NCI-H128 (cell line): ENCODE results near the gene DCST2.
"Not testable (repeated sequence)": the region's sequence is repeated elsewhere in the genome, so short reads cannot be mapped to it uniquely, and the experiment has no call there.

Experiments
- DNase-seq: peaks from one replicate; lab custom pipeline; 2025; ENCODE audit not compliant: unreplicated experiment; lab: John Stamatoyannopoulos, UW

Gene DCST2

DNA sequence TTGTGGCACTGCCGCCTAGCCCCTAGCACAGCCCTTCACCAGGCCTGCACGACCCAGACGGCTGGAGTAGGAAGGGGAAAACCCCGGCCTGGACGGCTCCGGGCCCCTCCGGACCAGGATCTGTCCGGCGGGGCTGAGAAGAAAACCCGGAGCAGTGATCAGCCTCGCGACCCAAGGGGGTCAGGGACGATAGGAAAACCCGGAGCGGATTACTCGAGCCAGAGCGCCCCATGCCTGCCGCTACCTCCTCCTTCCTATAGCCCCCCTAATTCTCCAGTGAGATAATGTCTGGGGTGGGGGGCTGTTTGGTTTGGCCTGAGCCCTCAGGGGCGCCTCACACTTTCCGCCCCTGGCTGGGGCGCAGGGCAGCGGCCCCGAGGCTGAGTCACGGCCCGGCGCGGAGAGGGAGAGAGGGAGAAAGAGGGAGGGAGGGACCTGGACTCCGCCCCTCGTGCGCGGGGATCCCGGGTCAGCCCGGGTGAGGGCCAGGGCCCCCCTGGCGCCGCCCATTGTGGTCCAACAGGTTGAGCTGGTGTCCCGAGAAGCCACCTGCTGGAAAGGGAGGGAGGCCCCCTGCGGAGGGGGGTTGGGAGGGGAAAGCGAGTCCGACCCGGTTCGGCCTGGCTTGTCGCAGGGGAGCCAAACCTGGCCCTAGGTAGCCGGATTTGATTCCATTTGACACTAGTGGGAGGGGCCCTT lies 32.7 kb downstream of the DCST2 start:
- peak; percentile 88 for DNase-seq

DNA sequence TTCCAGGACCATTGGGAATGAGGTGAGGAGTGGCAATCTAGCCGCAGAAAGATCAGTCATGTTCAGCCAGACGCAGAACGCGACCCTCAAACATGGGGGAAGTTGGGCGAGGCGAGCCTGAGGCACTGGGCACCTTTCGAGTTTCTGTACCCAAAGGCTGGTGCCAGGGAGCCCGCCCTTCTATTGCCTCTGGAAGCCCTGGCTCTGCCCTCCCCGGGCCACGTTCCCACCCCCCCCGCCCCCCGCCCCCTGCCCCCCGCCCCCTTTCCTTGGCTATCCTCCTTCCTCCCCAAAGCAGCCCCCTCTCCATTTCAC lies 33.2 kb downstream of the DCST2 start:
- no peak for DNase-seq

DNA sequence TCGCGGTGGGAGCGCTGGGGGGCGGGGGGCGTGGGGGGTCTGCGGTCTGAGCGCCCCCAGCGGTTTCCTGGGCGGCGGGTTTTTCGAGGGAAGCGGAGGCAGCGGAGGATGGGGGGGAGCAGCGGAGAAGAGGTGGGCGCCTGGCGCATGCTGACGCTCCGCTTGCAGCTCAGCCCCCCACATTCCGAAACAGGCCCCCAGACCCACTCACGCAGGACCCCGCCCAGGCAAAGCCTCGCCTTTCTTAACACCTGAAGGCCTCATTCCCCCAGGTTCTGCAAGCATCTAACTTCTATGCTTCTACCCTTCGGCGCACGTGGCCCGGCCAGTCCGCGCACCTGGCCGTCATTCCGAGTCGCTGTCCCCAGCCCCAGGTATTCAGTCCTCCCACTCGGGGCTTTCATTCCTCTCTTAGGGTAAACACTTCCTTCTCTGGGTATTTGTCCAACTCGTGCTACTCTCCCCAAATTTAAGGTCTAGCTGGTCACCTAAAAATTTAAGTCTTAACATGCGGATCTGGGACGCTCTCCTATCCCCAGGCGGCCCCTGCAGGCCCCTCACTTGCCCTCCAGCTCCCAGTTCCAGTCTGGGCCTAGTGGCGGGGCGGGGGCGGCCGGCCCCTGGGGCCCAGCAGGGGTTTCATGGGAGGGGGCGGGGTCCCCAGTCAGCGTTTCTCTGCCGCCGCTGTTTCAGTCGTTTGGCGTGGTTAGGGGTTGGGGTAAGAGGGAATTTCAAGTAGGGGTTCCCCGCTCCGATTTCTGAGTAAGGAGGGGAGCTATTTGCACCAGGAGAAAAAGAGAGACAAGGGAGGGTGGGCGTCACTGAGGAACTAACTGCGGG lies 33.8 kb downstream of the DCST2 start:
- no peak for DNase-seq

DNA sequence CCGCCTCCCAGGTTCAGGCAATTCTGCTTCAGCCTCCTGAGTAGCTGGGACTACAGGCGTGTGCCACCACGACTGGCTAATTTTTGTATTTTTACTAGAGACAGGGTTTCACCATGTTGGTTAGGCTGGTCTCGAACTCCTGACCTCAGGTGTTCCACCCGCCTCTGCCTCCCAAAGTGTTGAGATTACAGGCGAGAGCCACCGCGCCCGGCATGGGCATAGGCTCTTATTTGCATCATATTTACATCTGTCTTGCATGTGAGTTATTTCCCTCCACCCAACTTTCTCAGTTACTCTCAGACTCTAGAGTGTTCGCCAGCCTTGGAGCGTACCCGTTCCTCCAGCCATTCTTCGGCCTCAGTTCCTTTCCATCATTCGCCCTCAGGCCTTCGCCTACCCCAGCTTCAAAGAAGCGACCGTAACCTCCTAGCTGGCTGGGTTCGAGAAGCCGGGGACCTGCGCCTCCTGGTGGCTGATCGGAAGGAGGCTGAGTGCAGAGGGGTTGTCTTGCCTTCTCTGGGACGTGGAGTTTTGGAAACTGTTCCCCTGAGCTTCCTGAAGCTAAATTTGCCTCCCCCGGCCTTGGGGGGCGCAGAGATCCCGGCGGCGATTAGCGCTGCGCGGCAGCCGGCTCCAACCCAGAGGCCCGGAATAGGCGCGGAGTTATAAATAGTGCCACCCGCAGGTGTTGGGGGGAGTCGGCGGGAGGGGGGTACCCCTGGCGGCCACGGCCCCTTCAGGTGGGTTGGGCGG lies 34.6 kb downstream of the DCST2 start:
- DNase-seq: no peak

DNA sequence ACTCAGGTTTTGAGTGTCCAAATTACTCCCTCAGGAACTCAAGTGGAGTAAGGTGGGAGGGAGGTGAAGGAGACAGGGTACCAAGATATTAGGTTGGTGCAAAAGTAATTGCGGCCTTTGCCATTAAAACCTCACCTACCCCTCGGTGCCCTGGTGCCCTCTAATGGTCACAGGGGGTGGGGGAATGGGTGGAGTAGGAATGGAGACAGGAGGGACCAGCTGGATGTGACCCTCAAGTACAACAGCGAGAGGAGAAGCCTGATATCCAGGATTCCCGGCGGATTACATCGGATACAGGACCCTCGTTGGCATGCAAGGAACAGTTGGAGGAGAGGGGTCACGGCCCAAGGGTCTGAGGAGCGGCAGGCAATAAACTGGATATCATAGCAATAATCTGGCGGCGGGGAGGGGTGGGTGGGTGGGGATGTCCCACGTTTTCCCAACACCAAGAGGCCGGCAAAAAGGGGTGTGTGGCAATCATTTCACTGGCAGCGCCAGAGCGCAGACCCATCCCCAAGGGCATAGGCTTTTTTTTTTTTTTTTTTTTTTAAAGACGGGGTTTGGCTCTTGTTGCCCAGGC lies 35.3 kb downstream of the DCST2 start:
- DNase-seq: no peak

DNA sequence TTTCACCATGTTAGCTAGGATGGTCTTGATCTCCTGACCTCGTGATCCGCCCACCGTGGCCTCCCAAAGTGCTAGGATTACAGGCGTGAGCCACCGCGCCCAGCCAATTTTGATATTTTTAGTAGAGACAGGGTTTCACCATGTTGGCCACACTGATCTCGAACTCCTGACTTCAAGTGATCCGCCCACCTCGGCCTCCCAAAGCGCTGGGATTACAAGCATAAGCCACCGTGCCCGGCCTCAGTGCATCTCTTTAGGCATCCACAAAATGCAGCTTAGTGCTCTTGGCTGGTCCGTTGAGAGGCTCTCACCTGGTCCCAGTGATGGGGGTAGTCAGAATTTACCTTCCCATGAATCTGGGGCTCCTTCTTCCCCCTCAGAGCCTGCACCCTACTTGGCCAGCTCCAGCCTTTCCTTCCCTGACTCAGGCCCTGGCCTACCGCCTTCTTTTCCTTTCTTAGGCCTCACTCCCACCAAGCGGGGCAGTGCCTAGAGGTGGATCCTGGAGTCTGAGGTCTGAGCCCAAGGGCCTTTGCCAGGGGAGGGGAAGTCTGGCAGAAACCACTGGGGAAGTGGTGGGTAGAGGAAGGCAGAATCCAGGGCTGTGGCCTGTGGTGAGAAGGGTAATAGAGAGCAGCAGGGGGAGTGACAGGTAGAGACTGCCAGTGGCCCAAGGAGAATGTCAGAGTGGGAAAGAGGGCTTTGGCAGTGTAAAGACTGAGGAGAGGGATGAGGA lies 36.4 kb downstream of the DCST2 start:
- DNase-seq: no peak

DNA sequence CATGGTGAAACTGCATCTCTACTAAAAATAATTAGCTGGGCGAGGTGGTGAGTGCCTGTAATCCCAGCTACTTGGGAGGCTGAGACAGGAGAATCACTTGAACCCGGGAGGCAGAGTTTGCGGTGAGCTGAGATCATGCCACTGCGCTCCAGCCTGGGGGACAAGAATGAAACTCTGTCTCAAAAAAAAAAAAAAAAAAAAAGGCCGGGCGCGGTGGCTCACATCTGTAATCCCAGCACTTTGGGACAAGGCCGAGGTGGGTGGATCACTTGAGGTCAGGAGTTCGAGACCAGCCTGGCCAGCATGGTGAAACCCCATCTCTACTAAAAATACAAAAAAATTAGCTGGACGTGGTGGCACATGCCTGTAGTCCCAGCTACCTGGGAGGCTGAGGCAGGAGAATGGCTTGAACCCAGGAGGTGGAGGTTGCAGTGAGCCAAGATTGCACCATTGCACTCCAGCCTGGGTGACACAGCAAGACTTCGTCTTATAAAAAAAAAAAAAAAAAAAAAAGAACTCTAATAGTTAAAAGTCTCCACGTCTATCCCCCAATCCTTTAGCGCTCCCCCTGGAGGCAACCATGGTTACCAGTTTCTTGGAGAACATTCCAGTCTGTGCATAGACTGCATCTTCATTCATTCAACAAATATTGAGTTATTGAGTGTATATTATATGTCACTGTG lies 38.1 kb downstream of the DCST2 start:
- not testable (repeated sequence) for DNase-seq

DNA sequence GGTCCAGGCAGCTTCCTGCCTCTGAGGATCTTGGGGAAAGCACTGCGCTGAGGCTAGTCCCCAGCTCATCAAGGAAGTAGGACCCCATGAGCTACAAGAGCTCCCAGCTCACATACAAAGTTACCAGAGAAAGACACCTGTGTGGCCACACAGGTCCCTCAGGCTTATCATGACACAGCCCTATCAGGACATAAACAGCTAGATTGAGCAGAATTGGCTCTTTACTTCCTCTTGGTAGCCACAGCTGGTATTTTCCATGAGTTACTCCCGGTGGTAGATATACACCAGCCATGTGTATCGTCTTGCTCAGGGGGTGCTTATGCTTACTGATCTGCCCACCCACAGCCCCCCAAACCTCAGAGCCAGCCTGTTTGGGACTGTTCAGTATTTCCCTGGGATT lies 39.0 kb downstream of the DCST2 start:
- no peak for DNase-seq

DNA sequence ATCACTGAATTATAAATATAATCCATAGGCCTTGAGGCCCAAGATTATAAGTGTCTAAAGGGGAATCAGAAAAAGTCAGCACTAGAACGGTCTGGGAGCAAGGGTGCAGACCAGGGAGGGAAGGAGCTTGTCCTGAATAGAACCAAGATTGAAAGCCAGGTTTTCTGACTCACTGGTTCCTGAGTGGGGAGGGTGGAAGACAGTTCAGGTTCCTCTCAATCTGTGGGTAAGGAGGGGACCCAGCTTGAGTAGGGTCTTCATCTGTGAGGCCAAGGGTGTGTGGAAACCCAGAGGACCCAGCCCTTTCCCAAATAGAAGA lies 39.4 kb downstream of the DCST2 start:
- no peak for DNase-seq

DNA sequence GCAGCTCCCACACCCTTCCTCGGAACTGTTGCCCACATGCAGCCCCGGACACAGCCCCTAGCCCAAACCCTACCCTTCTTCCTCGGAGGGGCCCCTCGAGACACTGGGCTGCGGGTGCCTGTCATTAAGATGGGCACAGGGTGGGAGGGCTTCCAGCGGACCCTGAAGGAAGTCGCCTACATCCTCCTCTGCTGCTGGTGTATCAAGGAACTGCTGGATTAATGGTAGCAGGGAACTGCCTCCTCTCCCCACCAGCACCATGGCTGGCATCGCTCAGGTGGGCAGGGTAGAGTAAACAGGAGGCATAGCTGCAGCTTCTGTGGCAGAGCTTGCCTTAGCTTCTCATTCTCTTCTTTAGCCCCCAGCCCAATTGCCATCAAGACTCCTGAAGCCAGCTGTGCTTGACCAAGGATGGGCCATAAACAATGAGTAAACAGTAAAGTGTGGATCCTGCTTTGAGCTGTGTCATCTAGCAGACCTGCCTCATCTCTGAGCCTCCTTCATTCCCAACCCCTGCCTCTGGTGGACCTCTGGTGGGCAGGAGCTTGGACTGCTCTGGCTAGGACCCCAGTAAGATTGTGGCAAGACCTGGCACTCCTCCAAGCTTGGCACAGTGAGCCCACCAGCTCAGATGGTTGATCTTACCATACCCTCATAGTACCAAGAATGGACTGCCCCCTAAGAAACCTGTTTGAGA lies 39.9 kb downstream of the DCST2 start, which contains the start of gene LENEP:
TSS of gene LENEP (plus strand) at position 15 of the 697 bp plus-strand sequence. CDS start at position 37, 22 bp downstream.
- DNase-seq: no peak

DNA sequence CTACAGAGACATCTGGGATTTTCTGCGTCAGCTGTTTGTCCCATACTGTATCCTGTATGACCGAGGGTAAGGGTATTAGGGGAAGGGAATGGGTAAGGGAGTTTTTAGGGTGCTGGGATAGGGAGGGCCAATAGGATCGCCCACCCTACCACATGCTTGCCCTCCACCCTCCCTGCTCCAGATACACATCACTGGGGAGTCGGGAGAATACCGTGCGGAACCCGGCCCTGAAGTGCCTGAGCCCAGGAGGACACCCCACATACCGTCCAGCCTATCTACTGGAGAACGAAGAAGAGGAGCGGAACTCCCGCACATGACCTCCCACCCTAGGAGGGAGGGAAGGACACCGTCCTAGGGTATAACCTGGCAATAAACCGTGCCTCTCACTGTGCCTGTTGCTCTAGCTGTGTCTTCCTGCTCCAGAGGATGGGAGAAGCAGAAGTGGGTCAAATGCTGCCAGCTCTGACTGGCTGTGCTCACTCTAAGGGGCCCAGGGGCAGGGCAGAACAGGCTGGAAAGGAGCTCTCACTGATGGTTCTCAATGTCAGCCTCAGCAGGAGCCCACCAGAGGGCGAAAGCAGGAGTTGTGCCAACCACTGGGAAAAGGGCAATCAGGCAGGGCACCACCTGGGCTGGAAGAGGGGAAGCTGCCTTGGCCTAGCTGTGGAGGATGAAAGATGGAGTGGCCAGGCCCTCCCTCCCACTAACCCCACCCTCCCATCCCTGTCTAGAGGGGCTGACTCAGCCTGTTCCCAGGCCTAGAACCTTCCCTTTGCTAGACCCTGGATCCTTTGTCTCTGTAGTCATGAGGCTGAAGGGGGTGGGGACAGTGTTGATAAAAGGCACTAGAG lies 40.6 kb downstream of the DCST2 start:
- no peak for DNase-seq

DNA sequence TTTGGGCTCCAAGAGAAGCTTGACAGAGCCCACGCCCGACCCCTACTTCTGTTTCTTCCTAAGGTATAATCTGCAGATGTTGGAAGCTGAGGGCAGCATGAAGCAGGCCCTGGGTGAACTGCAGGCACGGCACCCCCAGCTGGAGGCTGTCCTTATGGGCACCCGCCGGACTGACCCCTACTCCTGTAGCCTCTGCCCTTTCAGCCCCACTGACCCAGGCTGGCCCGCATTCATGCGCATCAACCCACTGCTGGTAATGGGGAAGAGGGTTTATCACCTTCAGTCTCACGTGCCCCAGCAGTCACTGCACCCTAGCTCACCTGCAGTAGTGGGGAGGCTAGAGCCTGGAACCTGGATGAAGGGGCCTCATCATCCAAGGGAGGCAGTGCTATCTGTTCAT lies 43.3 kb downstream of the DCST2 start:
- DNase-seq: no peak

DNA sequence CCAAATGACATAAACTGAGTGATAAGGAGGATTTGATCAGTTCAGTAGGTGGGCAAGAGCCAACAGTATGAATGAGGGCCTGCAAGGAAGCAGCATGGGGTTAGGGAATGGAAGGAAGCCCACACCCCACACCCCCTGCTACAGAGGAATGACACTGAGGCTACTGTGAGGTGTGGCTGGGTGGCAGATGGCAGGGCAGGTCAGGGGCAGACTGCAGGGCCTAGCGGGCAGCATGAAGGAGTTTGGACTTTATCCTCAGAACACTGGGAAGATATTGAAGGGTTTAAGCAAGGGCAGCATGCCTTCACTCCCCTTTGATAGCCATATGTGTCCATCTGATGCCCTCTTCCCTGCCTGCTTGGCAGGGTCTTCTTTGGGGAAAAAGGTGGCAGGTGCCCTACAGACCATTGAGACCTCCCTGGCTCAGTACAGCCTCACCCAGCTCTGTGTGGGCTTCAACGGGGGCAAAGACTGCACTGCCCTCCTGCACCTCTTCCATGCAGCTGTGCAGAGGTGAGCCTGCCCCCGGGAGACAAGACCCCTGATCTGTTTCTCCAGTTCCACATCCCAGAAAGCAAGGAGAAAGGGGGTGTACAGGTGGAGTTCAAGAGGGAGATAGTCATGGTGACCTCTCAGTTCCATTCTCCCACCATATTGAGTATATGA lies 44.3 kb downstream of the DCST2 start:
- DNase-seq: no peak

DNA sequence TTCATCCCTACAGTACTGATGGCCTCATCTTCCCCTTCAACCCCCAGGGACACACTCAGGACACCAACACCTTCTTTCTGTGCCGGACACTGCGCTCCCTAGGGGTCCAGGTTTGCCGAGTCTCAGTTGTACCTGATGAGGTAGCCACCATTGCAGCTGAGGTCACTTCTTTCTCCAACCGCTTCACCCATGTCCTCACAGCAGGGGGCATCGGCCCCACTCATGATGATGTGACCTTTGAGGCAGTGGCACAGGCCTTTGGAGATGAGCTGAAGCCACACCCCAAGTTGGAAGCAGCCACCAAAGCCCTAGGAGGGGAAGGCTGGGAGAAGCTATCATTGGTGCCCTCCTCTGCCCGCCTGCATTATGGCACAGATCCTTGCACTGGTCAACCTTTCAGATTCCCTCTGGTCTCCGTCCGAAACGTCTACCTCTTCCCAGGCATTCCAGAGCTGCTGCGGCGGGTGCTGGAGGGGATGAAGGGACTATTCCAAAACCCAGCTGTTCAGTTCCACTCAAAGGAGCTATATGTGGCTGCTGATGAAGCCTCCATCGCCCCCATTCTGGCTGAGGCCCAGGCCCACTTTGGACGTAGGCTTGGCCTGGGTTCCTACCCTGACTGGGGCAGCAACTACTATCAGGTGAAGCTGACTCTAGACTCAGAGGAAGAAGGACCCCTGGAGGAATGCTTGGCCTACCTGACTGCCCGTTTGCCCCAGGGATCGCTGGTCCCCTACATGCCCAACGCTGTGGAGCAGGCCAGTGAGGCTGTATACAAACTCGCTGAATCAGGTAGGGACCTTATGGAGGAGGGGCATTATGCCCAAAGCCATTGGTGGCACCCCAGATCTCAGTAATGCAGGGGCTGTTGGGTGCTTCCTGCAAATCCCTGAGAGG lies 45.3 kb downstream of the DCST2 start:
- DNase-seq: no peak

DNA sequence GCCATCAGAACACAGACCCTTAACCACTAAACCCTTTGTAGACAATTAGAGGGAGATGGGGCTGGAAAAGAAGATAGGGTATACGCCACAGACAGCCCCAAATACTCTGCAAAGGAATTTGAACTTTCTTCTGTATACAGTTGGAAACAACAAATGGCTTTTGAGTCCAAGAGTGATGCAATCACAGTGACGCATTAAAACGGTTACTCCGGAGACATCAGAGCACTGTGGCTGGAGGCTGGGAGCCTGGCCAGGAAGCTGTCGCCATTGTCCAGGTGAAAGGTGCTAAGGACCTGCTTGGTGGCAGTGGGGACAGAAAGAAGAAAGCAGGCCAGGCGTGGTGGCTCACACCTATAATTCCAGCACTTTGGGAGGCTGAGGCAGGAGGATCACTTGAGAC lies 46.3 kb downstream of the DCST2 start:
- no peak for DNase-seq

DNA sequence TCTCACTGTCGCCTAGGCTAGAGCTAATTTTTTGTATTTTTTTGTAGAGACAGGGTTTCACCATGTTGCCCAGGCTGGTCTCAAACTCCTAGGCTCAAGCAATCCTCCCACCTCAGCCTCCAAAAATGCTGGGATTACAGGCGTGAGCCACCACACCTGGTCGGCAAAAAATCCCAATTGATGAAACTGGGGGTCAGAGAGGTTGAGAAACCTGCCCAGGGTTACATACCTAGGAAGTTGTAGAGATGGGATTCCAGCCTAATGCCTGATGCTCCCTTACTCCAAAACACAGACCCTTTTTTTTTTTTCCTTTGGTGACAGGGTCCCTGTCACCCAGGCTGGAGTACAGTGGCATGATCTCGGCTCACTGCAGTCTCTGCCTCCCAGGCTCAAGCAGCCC lies 46.8 kb downstream of the DCST2 start:
- not testable (repeated sequence) for DNase-seq

DNA sequence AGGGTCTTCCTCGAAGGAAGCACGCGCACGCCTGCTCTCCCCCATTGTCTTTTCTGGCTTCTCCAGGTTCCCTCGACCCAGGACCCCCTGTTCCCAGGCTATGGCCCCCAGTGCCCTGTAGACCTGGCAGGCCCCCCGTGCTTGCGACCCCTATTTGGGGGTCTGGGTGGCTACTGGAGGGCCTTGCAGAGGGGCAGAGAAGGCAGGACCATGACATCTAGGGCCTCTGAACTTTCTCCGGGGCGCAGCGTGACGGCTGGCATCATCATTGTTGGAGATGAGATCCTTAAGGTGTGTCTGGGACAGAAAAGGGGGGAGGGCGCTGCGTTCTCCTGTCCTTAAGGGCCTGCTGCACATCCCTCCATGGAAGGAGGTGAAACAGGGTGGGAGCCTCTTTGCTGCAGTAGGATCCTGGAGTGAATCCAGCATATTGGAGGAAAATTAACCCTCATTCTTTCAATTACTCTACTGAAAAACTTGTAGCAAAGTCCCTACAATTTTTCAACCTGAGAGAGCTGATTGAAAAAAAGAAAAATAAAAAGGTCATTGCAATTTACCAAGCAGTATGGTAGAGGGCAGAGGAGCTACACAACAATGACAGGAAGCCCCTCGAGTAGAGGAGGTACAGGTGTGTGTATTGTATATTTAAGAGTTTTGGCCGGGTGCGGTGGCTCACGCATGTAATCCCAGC lies 49.7 kb downstream of the DCST2 start:
- no peak for DNase-seq
